HG03060 (cell line): ENCODE measurements around the gene FEZF1.
"Not testable (repeated sequence)": the region's sequence is repeated elsewhere in the genome, so short reads cannot be mapped to it uniquely, and the experiment has no call there.

ENCODE experiments used
- ATAC-seq: cut with Tn5 transposase; IDR thresholded peaks from one replicate; pipeline ENCODE4 v1.9.1; 2021; ENCODE audit warnings: low read depth, moderate number of reproducible peaks; ENCODE audit not compliant: unreplicated experiment

FEZF1 gene

DNA sequence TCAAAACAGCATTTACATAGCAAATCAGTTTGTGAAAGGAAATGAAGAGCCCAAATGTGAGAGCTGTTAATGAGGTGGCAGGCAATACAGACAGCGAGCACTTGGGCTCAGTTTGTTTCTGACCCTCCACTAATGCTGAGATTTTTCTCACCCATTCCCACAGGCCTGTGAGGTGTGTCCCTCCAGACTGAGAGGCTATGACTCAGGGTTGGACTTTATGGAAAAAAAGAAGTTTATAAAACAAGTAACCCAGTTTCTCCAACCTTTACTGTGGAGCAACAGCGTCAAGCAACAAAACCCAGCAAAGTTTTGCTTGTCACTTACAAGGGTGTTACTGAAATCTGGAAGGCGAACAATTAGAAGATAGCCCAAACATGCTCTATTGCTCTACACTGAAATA is 4.9 kb upstream of the FEZF1 start:
- ATAC-seq: no peak

DNA sequence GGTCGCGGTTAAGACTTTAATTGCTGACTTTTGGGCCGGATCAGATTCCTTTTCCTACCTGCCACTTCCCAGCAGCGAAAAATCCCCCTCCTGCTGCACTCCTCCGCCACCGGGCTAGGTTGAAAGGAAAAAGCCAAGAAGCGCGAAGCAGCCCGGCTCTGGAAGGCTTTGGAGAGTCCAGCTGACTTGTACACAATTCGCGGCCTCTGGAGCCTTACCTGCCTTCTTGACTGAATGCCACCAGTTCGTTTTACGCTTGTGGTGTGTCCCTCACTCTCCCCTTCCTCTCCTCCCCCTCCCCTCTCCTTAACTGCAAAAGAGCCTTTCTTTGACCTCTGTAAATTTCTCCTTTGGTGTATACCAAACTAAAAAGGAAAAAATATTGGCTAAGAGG is 2.7 kb upstream of the FEZF1 start:
- no peak for ATAC-seq

DNA sequence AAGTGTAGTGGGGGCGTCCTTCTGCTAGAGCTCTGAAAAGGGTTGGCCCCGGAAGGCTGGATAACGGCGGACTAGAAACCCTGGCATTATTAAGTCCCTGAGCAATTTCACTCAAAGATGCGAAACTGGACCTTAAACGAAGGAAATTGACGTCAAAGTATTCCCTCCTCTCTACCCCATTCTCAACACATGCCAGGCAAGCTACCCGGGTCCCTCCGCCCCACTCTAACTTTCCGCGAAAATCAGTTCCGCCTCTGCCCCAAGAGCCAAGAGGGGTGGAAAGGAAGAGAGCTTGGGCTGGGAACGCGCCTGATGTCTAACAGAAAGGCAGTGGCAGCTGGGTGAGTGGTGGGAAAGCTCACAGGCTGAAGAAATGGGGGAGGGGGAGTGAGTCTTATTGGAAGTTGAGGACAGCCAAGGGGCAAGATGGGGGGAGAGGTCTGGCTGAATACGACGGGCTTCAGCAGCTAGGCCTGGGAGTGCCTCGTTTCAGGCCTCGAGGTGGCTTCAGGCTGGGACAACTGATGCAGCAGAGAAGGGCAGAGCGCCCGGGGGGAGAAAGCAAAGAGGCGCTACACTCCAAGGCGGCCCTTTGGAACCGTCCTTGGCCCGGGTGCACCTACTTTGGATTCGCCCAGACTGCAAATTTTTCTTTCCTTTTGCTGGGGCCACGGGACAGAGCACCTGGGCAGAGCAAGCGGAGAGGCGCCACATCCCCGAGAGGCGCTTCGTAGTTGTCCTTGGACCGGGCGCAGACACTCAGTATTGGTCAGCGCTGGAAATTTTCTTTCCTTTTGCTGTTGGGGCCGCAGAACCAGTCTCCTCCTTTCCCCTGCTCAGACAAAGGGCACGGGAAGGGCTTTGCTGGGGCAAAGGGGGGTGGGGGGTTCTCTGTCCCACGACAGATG is 2.0 kb upstream of the FEZF1 start:
- no peak for ATAC-seq

DNA sequence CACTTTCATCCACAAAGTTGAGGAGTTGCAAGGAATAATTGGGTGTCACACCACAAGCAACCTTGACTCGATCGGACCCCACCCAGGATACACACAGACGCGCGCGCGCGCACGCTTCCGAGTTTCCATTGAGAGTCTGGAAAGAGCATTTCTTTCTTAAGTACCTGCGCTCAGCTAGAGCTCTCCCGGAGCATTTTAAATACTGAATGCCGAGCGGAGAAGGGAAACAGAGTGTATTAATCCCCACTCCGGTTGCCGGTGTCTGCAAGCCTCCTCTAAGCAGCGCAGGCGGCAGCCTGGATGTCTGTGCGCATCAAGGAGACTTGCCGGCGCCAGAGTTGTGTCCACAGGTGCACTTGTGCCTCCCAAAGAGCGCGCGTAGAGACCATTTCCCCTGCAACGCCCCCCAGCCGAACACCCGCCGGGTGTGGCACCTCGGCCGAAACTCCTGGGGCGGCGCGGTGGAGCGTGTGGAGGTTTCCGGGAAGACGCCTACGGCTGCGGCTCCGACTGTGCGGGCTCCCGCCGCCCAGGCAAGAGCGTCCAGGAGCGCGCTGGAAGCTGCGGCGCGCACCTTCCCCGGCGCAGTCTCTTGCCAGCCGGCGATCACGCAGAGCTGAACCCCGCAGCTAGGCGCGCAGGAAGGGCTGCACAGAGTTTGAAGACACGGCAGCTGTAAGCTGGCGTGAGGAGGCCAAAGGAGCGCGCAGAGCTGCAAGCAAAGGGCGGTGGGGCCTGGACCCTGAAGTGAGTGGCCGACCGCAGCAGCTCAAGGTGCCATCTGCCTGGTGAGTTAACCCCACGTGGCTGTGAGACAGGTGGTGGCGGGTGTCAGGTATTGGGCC is 1.1 kb upstream of the FEZF1 start:
- ATAC-seq: no peak

DNA sequence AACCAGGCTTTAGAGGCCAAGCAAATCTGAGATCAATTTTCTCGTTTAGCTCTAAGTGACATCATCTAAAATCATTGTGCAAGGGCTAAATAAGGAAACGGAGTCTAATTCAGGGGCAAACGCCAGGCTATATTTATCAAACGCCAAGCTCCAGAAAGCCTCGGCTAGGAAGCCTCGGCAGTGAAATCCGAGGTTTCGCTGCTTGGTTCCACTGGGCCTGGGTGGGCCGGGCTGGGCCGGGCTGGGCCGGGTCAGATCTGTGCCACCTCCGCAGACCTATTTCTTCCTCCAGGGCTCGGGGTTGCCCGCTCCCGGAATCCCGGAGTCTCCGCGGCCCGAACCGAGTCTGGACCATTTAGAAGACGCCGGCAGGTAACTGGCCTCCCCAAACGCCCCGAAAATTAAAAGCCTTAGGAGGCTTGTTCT is 459 bp upstream of the FEZF1 start:
- ATAC-seq: no peak

DNA sequence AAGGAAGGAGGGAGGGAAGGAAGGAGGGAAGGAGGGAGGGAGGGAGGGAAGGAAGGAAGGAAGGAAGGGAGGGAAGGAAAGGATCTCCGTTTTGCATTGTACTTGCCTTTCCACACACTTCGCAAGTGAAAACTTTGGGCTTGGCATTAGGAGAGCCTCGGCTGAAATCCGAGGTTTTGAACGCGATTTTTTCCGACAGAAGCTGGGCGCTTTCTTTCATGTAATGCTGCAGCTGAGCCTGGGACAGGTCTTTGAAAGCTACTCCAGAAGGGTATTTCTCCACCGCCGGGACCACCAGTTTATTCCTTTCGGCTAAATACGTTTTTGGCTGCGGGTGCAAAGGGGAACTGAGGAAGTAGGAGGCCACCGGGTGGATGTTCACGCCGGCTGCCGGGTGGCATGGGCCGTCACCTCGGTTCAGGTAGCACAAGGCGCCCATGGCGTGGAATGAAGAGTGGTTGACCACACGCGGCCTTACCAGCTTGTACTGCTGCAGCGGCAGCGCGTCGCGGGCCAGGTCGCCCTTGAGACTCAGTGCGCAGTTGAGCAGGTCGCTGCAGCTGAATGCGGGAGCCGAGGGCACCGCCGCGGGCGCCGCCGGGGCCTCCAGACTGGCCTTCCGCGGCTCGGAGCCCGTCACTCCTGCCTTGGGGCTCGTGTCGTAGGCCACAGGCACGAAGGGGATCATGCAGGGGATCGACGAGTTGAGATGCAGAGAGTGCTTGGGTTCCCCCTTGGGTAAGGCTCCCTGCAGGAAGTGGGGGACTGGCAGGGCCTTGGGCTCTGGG is 825 bp downstream of the FEZF1 start:
- no peak for ATAC-seq

DNA sequence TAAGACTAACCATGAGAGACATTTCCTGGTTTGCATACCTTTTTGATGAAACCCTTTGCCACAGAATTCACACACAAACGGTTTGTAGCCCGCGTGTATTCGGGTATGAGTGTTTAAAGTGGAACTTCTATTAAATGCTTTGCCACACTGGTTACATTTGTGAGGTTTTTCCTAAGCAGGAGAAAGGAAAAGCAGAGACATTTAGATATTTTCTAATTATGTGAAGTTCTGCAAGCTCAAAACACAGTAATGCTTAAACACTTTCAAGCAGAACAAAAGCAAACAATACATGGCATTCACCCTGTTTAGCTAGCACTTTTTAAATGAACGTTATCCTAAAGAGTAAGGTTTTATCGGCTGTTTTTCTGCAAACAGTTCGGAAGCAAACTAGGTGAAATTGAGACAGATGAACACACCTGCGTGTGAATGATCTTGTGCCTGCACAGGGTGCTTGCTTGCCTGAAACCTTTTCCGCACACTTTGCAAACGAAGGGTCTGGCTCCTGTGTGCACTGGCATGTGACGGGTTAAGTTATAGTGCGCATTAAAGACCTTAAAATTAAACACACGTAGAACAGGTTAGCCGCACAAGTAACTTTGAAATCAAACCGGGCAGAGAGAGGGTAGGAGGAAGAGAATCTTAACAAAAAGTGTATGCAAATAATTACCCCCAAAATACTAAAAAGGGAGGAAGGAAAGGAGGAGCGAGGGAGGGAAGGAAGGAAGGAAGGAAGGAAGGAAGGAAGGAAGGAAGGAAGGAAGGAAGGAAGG is 1.6 kb downstream of the FEZF1 start:
- ATAC-seq: no peak

DNA sequence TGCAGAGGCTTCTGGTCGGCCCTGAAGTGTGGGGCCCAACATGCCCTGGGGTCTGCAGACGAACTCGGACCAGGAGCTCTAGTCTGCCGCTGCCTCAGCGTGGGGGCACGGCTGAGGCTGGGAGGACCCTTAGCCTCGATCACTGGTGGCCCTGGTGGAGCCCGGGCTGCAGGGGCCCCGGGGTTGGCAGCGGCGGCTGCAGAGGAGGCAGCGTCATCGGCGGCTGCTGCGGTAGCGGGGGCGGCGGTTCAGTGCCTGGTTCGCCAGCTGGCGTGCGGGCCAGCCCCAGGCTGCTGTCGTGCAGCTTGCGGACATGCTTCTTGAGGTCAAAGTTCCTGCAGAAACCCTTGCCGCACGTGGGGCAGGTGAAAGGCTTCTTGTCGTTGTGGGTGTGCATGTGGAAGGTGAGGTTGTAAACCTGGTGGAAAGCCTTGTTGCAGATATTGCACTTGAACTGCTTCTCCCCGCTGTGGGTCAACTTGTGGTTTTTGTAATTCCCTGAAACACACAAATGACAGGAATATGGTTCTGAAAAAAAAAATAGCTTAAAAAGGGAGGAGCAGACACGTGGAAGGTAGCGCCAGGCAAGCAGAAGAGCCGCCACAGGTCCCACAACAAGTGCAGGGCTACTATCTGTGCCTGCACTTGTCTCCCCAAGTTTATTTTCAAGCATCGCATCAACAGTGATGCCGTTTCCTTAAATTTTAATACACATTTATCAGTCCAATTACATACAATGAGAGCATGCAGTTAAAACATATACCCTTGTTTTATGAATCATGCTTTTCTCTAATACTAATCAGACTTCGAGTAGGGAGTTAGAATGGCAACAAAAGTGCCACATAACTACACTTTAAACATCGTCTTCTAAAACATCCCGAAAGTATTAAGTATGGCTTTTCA is 2.4 kb downstream of the FEZF1 start:
- no peak for ATAC-seq

DNA sequence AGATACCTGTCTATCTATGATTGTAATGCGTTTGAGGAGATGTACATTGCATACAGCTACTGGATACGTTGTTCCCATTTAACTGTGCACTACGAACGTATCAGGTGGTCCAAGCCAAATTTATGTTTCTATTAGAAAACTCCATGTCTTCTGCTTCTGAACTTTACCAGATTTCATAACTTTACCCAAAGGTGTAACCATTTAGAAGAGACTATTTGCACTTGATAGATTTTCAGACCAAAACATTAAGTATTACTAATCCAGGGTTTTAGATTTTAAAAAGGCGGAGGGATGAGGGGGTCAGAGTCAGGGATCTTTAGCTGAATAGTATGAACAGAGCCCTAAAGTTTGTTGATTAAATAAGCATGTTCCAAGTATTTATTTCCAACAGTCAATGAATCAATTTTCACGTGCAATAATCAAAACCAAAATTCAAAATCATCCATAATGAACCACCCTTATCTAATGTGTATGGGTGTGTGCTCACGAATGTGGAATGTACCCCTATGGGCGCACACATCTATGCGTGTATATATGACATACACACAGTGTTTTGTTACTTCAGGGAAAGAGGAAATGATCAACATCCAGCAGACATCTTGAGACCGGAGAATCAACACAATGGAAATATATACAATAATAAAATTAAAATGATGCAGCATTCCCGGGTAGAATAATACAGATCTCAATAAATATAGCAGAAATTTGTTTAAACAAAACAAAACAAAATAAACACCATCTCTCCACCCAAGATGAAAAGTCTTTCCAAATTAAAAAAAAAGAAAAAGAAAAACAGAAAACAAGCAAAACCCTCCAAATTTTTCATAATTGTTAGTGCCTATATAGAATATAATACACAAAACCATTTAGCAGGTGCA is 3.4 kb downstream of the FEZF1 start:
- ATAC-seq: no peak

DNA sequence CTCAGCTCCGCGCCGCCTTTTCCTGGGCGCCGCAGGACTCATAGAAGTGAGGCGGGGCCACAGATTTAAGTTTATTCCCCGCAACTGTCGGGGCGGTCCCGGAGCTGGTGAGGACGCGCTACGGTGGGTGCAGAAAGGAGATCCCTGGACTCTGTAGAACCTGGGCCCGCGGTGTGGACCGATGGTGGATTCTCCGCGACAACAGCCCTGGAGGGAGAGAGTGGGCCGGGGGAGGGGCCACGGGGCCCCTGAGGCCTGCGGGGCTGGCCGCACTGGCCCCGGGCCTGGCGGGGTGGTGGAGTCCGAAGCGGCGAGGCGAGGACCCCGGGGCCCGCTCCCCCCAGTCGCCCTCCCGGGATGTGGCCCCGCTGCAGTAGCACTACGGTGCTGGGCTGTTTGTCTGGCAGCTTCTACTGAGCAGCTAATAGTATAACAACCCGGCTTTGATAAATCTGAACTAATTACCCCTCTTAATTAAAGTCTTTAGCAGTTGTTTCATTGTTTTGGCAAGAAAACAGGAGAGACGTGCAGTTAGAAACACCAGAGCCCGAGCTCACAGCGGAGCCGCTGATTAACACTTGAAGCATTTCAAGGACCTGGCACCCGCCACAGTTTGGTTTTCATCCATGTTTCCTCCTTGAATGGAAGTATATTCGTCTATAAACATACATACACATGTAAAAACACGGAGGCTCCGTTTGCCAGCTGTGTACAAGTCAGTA is 4.2 kb downstream of the FEZF1 start:
- ATAC-seq: no peak

DNA sequence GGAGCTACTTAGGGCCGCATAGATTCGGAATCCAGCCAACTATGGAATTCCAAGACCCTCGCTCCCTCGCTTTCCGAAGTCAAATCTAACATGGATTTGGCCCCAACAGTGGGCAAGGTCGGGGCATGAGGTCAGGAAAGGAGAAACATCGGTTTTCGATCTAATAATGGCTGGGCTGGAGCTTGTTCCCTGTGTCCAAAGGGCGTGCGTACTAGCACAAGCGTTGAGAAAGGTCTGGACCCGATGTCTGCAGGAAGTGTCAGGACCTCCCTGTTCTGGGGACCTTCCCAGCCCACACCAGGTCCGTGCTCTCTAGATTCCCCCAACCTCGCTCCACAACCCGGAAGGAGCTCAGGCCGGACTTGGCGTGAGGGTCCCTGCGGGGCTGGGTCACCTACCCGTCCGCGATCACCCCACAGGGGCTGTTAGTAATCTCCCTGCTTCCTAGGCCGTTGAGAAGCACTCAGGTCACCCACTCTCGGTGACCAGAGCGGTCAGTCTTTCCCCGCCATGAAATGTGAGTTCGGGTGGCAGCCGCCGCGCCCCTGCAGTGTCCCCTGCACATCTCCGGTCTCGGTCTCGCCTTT is 4.8 kb downstream of the FEZF1 start:
- ATAC-seq: no peak

DNA sequence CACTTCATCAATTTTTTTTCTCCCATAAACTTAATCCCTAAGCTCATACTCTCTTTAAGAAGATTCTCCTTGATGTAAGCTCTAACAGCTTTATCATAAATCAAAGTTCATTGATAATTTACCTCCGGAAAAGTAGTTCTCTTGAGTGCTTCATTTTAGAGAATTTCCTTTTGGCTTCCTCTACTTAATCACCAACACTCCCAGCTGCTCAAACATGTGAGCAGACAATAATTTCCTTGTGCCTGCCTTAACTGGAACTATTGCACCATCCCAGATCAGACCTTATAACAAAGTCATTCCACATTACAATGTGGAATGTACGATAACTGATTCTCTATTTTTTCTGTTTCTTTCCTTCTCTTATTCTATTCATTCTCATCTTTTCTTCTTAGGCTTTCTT is 5.9 kb downstream of the FEZF1 start:
- ATAC-seq: no peak

DNA sequence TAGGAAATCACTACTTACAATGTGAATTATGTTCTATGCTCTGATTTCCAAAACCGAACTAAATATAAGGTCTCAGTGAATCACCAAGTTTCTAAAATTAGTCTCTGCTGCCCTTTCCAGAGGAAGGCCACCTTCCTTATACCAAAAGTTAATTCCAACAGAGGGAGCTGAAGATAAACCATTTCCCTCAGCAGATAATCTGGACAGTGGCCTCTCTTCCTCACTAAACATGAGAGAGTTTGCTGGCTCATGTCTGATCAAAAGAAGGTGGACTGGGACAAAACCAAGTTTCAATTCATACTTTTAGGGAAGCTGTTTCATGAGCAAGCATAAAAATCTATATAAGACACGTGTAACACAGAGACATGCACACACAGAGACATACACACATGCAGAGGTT is 6.4 kb downstream of the FEZF1 start:
- no peak for ATAC-seq

DNA sequence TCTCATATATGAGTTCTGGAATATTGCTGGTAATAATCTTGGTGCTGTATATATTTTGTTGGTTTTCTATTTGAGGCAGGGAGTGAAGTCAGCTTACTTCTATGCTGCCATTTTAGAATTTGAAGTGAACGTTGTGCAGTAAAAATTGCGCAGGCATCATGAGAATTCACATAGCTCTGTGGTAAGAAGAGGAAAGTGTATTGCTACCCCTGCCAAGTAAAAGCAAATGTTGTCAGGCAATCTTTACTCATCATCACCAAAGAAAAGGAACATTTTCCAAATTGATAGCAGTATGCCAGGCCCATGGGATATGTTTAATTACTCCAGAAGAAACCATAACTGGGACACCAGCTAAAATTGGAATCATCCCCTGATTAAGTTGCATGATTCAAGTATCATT is 13.4 kb downstream of the FEZF1 start:
- ATAC-seq: no peak

DNA sequence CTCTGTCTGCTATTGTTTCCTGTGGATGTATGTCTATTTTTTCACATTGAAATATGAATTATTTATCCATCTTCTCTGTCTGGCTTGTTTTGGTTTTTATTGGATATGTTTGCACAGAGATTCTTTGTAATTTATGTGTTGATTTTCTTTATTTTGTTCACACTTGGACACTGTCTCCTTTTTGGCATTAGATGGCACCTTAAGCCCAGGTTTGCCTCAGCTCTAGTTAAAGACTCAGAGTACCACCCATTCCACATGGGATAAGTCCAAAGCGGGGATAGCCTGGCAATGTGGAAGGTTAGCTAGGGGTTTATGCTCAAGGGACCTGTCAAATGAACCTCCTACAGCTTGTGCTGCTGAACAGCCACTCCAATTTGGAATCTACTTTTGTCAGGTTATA is 14.1 kb downstream of the FEZF1 start:
- no peak for ATAC-seq

DNA sequence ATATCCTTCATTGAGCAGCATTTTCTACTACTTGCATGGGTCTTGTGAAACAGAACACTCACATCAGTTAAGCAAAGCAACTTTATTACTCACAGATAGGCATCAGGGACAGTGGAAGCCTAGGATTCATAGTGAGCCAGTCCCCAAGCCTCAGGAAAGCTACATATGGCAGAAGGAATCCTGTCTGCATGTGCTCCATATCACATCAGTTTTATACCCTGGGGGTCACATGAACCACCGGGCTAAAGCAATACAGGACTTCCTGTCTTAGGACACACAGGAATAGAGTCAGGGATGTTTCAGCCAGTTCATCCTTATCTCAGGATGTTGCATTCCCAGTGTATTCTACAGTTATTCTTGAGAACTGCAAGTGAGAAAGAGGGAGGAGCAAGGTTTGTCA is 15.1 kb downstream of the FEZF1 start:
- no peak for ATAC-seq

DNA sequence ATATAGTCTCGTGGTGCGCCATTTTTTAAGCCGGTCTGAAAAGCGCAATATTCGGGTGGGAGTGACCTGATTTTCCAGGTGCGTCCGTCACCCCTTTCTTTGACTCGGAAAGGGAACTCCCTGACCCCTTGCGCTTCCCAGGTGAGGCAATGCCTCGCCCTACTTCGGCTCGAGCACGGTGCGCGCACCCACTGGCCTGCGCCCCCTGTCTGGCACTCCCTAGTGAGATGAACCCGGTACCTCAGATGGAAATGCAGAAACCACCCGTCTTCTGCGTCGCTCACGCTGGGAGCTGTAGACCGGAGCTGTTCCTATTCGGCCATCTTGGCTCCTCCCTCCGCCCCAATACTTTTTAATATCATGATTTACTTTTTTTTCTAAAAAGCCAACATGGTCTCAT is 19.9 kb downstream of the FEZF1 start:
- not testable (repeated sequence) for ATAC-seq
